ENCODE results near the gene KRTAP9-3.
"Not testable (repeated sequence)": the region's sequence is repeated elsewhere in the genome, so short reads cannot be mapped to it uniquely, and the experiment has no call there.

- TF ChIP-seq, protein P1, sequence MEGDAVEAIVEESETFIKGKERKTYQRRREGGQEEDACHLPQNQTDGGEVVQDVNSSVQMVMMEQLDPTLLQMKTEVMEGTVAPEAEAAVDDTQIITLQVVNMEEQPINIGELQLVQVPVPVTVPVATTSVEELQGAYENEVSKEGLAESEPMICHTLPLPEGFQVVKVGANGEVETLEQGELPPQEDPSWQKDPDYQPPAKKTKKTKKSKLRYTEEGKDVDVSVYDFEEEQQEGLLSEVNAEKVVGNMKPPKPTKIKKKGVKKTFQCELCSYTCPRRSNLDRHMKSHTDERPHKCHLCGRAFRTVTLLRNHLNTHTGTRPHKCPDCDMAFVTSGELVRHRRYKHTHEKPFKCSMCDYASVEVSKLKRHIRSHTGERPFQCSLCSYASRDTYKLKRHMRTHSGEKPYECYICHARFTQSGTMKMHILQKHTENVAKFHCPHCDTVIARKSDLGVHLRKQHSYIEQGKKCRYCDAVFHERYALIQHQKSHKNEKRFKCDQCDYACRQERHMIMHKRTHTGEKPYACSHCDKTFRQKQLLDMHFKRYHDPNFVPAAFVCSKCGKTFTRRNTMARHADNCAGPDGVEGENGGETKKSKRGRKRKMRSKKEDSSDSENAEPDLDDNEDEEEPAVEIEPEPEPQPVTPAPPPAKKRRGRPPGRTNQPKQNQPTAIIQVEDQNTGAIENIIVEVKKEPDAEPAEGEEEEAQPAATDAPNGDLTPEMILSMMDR (IDR thresholded peaks at IDR 0.05) = not testable (repeated sequence)
- not testable (repeated sequence) for TF ChIP-seq POLR2AphosphoS5, POLR2A, EP300 (IDR thresholded peaks at IDR 0.05)
Measured at GRCh38 chr17:41237949-41238437, 5.7 kb downstream of the KRTAP9-3 start, which contains the start of gene KRTAP9-8.

Measured in suprapubic skin (tissue), 4 donors.